22Rv1 (cell line): ENCODE data around the gene CYTH1.

ENCODE experiments used
- ZFX ChIP-seq: fragments of 450-650 bp; IDR thresholded peaks from 2 replicates; pipeline ENCODE4 v1.6.1; 2017; ENCODE audit warnings: antibody characterized with exemption, borderline replicate concordance
- TF ChIP-seq, protein P1 (sequence below): fragments of 450-650 bp; IDR thresholded peaks from 2 replicates; pipeline ENCODE4 v1.5.1; 2017; ENCODE audit warnings: mild to moderate bottlenecking

DNA sequence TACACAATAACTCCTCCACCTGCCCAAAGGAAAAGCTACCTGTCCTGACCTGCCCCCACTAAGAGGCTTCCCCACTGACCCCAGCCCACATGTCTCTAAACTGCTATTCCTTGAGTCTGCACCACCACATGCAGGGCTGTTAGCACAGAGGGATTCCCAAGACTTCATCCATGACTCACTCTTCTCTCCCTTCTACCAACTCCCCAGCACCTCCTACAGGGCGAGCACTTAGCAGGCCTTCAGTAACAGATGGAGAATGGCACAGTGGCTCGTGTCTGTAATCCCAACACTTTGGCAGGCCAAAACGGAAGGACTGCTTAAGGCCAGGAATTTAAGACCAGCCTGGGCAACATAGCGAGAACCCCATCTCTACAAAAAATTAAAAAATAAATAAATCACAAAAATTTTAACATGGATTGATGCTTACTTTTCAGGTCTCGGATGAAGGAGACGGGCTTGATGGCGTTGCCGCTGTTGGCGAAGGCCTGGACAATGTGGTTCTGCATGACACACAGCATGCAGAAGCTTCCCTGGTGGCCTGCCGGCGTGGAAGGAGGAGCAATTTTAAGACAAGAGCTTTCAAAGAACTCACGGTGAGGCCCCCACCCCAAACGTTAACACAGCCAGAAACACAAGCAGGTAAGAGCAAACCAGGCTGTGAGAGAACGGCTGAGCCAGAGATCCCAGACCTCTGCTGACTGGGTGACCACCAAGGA, 46.6 kb upstream of the CYTH1 start:
- TF ChIP-seq, protein P1, sequence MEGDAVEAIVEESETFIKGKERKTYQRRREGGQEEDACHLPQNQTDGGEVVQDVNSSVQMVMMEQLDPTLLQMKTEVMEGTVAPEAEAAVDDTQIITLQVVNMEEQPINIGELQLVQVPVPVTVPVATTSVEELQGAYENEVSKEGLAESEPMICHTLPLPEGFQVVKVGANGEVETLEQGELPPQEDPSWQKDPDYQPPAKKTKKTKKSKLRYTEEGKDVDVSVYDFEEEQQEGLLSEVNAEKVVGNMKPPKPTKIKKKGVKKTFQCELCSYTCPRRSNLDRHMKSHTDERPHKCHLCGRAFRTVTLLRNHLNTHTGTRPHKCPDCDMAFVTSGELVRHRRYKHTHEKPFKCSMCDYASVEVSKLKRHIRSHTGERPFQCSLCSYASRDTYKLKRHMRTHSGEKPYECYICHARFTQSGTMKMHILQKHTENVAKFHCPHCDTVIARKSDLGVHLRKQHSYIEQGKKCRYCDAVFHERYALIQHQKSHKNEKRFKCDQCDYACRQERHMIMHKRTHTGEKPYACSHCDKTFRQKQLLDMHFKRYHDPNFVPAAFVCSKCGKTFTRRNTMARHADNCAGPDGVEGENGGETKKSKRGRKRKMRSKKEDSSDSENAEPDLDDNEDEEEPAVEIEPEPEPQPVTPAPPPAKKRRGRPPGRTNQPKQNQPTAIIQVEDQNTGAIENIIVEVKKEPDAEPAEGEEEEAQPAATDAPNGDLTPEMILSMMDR = no peak; the same call in 1 of the 2 replicates
- no peak for TF ChIP-seq ZFX
